SHP77 treated with DMSO at 0.1 percent for 48 hours (cell line): ENCODE data around the gene TRMT10B.
"Not testable (repeated sequence)": the region's sequence is repeated elsewhere in the genome, so short reads cannot be mapped to it uniquely, and the experiment has no call there.

Experiments used
- DNase-seq: peaks from one replicate; lab custom pipeline; 2025; lab: John Stamatoyannopoulos, UW

TRMT10B gene

DNA sequence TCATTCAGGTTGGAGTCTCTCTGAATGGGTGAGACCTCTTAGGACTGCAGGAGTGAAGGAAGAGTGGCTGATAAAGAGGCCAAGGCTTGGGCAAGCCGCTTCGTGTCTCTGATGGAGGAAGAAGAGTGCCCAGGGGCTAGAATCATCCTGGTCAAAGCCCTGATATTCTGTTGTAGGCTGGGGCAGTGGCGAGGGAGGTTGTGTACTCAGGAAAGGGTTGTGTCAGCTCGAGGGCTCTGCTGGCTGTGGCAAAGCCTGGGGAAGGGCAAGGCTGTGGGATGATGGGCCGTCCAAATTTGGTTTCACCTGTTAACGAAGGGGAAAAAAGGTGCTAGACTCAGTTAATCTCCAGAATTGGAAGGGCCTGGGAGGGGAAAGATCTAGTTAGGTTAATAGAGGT, 2.4 kb upstream of the TRMT10B start:
- no peak for DNase-seq

- not testable (repeated sequence) for DNase-seq
Measured at GRCh38 chr9:37751704-37752103, 1.9 kb upstream of the TRMT10B start.

GRCh38 chr9:37752112-37752511, 1.5 kb upstream of the TRMT10B start:
- not testable (repeated sequence) for DNase-seq

DNA sequence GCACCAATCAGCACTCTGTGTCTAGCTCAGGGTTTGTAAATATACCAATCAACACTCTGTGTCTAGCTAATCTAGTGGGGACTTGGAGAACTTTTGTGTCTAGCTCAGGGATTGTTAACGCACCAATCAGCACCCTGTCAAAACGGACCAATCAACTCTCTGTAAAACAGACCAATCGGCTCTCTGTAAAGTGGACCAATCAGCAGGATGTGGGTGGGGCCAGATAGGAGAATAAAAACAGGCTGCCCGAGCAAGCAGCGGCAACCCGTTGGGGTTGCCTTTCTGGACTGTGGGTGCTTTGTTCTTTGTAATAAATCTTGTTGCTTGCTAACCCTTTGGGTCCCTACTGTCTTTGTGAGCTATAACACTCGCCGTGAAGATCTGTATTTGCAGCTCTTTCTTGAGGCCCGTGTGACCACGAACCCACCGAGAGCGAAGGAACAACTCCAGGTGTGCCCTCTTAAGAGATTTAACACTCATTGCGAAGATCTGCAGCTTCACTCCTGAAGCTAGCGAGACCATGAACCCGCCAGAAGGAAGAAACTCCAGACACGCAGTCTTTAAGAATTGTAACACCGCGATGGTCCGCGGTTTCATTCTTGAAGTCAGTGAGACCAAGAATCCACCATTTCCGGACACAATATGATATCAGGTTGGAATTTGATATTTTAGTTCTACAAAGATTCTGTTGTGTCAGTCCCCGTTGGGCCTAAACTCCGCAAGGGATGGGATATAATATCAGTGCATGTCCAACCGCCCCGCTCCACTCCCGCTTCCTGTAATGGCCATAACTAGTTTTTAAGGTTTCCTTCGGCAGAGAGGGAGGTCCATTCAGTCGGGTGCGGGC, 740 bp upstream of the TRMT10B start:
- DNase-seq = no peak

DNA sequence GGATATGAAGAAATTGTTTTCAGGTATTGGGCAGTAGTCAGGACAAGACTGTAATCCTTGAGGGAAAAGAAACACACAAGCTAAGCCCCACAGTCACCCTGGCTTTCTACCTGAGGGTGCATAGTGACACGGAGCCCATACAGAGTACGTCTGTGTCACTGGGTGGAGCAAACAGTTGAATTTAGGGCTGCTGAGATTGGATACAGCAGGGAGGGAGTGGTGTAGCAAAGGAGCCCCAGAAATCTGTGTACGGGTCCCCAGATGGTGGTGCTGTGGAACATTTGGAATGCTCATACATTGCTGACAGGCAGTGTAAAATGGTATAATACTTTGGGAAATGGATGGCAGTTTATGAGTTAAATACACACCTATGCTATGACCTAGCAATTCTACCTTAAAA, 5.1 kb downstream of the TRMT10B start:
- DNase-seq = no peak

GRCh38 chr9:37760416-37761161, 7.0 kb downstream of the TRMT10B start:
- DNase-seq = no peak

DNA sequence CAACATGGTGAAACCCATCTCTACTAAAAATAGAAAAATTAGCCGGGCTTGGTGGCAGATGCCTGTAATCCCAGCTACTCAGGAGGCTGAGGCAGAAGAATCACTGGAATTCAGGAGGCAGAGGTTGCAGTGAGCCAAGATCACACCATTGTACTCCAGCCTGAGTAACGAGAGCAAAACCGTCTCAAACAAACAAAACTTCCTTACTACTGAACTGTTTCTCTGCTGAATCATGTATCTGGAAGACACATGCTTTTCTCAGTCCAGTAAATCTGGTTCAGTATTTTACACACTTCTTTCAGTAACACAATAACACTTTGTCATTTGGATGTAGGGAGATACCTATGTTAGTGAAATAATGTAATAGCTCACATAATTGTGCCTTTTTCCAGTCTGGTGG, 7.9 kb downstream of the TRMT10B start:
- no peak for DNase-seq

GRCh38 chr9:37765263-37765662, 11.7 kb downstream of the TRMT10B start:
- DNase-seq = not testable (repeated sequence)

DNA sequence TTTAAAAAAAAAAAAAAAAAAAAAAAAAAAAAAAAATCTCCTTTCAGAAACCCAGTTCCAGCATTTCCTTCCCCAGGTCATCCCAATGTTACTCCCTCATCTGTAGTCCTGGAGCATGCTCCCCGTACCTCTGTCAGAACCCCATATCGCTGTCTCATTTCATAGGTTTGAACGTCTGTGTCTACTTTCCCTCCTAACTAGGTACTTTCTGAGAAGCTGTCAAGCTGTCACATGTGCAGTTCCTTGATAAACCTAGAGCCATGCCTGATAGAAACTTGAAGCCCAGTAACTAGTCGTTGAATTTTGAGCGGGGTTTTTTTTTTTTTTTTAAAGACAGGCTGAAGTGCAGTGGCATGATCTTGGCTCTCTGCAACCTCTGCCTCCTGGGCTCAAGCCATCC, 15.7 kb downstream of the TRMT10B start:
- DNase-seq = no peak

- DNase-seq = no peak
Measured at GRCh38 chr9:37769995-37770394, 16.4 kb downstream of the TRMT10B start.

GRCh38 chr9:37775216-37775919, 21.8 kb downstream of the TRMT10B start:
- no peak for DNase-seq

DNA sequence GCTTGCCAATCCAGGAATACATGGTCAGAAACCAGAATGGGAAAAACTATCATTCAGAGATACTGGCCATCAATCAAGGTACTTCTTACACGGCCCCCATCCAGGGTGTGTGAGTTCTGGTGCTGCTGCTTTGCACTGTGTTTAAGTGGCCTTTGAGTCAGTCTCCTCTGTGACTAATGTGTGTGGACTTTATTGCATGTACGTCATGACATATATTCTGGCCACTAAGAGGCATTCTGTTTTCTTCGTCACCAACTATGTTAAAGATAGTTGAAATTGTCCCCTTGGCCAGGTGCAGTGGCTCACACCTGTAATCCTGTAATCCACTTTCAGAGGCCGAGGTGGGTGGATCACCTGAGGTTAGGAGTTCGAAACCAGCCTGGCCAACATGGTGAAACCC, 22.7 kb downstream of the TRMT10B start:
- no peak for DNase-seq

DNA sequence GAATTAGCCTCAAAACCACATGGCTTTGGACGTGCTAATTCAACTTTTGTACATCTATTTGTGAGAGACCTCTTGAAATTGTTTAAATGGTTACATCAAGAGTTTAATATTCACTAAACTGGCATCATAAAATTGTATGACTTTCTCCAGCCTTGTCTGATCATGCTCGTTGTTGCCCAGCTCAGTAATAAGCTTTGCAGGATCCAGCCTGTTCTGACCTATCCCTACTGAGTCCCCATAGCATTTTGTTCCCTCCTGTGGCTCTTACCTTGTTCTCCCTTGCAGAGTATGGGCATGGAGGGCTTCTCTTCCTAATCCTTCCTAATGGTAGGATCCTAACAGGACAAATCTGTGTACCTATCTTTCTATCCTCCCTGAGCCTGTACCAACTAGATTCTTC, 24.9 kb downstream of the TRMT10B start:
- no peak for DNase-seq

DNA sequence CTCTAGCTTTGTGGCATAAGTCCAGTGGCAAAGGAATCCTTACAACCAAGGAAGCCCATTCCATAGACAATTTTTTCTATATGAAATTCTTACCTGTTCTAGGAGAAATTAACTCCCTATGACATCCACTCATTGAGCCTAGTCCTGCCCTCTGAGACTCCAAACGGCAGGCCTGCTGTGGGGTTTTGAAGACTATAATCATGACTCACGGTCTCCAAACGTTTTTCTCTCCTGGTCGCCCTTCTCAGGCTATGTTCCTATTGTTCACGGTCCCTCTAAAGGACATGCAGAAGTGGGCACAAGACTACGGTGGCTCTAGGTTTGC, 30.6 kb downstream of the TRMT10B start:
- DNase-seq = no peak

DNA sequence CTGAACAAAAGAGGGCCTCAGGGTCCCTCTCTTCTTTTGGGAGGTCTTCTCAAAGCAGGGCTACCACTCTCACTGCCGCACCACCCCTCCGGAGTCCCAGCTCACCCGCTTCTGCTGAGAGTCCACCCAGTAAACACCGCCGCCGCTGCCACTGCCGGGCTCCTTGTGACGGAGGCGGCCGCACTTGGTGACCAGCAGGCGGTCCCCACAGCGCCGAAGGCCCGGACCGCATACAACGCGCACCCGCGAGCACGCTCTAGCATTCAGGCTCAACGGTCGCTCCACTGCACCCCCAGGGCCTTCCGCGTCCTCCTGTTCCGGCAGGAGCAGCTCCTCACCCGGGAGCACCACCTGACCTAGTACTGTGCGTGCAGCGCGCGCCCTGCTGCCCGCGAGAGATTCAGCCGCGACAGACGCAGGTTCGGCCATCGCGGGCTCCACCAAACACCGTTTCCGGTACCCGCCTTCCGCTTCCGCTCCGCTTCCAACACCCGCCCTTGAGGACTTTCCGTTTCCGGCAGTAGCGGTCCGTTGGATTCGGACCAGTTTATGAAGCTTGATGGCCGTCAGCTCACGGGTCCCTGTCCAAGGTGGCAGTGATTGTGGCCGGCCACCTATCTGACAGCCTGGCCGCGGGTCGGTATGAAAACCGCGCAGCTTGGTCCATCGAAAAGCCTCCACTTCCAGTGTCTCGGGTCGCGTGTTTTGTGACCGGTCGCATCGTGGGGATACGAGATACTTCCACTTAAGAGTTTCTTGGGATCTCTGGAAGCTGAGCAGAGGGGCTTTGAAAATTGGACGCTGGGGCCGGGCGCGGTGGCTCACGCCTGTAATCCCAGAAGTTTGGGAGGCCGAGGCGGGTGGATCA, 31.2 kb downstream of the TRMT10B start, which contains the start of gene EXOSC3:
Gene EXOSC3, minus strand, starts transcription at position 449 of the 868 bp plus-strand sequence. Its CDS starts 20 bp downstream, at position 429.
- peak; percentile 13 for DNase-seq

GRCh38 chr9:37787059-37787458, 33.5 kb downstream of the TRMT10B start:
- DNase-seq = no peak

GRCh38 chr9:37788332-37788731, 34.7 kb downstream of the TRMT10B start:
- DNase-seq = no peak

DNA sequence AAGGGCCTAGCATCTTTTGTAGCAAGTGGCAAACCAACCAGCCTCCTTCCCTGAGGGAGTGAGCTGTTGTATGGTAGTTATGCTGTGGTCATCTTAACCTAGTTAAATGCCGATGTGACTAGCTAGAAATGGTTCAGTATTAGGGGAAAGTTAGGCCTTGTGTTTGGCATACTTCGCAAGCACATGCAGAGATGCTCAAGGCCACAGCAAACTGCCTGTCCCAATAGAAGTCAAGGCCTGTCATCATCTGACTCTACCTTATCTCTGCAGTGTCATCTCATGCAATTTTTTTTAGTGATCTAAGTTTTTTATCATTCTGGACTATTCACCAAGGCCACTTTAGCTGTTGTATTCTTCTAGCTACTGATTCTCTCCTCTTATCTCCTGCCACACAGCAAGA, 36.5 kb downstream of the TRMT10B start:
- DNase-seq = no peak

DNA sequence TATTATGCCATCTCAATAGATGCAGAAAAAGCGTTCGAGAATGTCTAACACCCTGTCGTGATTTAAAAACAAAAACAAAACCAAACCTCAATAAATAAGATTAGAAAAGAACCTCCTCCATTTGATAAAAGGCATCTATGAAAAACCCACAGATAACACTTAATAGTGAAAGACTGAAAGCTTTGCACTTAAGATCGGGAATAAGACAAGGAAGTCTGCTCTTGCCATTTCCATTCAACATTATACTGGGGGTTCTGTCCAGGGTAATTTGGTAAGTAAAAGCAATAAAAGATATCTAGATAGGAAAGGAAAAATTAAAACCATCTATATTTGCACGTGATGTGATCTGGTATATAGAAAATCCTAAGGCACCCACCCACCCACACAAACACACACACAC, 38.5 kb downstream of the TRMT10B start:
- DNase-seq = no peak

DNA sequence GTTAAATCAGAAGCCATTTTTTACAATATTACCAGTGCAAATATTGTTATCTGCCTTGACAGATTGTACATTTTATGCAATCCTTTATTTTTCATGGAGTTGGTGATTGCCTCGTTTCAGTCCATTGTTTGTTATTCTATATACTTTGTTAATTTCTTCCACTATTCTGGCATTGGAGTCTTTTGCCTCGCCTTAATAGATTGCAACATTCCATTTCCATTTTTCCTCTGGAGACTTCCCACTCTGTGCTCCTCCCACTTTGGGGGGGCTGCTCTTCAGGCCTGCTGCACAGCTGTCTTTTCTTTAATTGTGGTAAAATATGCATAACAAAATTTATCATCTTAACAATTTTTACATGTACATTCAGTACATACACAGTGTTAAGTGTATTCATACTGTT, 42.6 kb downstream of the TRMT10B start:
- DNase-seq = no peak

DNA sequence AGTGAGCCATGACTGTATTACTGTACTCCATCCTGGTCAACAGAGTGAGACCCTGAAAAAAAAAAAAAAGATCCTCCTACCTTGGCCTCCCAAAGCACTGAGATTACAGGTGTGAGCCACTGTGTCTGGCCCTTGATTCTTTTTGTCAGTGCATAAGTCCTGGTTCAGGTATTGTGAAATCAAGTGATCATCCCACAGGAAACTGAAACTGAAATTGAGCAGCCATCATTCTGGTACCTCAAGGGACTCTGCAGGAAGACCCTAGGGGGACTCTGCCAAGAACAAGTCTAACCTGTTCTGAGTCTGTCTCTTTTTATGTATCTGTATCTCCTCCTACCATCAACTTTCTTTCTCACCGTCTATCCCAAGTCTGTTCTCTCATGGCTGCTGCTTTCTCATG, 45.1 kb downstream of the TRMT10B start:
- DNase-seq = no peak
